T47D (cell line): ENCODE measurements around the gene MEF2C.
A peak's percentile ranks its signal among the peaks of the same experiment; 100 is the strongest.

Experiments used
- DNase-seq, 2 experiments: peaks; one replicate each; pipeline versions ENCODE4 v3.0.0 to v3.0.0-alpha.2; 2011 to 2012; ENCODE audit warnings: low read depth in 1 of 2, low spot score in 1 of 2
- JUND ChIP-seq: IDR thresholded peaks from 2 replicates; pipeline ENCODE4 v1.6.1; 2012; ENCODE audit warnings: low read depth
- in situ Hi-C: cut with HindIII; loops from 2 replicates; pipeline ENCODE4 v1.10.0; 2016; ENCODE audit warnings: low sequenced_read_pairs, low pct_unique_long_range_greater_than_20kb

Gene MEF2C

GRCh38 chr5:88899096-88899737 lies 16.2 kb upstream of the MEF2C start:
- no peak for DNase-seq
- no peak for TF ChIP-seq JUND
- in situ Hi-C loops: no loop called here

DNA sequence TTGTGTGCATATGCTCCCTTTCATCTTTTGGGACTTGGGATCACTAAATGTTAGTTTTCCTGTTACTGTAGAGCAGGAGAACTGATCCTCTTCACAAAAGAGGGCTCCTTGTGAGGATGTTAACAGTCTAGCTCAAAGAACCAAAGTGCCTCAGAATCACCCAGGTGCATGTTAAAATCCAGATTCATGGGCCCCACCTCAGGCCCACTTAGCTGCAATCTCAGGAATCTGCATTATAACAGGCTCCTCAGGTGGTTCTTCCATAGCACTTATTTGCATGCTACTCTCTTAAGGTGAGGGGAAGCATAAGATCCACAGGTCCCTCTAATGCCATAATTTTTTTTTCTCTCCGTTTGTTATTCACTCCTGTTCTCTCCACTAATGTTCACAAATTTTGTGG lies 14.8 kb upstream of the MEF2C start:
- no peak for TF ChIP-seq JUND
- DNase-seq: no peak
- in situ Hi-C loops: no loop called here

GRCh38 chr5:88895681-88896501 lies 12.9 kb upstream of the MEF2C start:
- no peak for DNase-seq
- in situ Hi-C loops: no loop called here
- TF ChIP-seq JUND: no peak

- DNase-seq: no peak
- no peak for TF ChIP-seq JUND
- in situ Hi-C loops: no loop called here
Measured at GRCh38 chr5:88892669-88893068, 9.7 kb upstream of the MEF2C start.

- no peak for DNase-seq
- no peak for TF ChIP-seq JUND
- in situ Hi-C loops: no loop called here
Measured at GRCh38 chr5:88890070-88890781, 7.2 kb upstream of the MEF2C start.

GRCh38 chr5:88889189-88890069 lies 6.4 kb upstream of the MEF2C start:
- TF ChIP-seq JUND: no peak
- in situ Hi-C loops: no loop called here
- peak in 1 of 2 experiments; percentile 63 for DNase-seq

- no peak for TF ChIP-seq JUND
- DNase-seq: no peak
- in situ Hi-C loops: no loop called here
Measured at GRCh38 chr5:88888848-88889188, 5.8 kb upstream of the MEF2C start.

GRCh38 chr5:88888291-88888690 lies 5.3 kb upstream of the MEF2C start:
- TF ChIP-seq JUND: no peak
- DNase-seq: no peak
- in situ Hi-C loops: no loop called here

DNA sequence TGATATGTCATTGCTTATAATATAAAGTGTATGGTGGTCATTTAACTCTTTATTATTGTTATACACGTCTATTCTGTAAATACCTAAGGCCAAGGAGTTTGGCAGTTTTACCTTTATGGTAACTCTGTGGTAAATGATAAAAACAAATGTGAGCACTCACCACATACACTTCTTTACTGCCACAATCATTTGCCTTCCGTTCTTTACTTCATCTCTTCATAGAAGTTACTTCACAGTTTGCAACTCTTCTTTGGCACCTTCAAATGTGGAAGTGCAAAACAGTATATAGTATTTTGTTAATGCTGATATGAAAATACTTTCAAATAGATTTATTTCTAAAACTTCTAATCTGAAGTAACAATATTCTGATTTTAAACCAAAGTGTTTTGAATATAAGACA lies 4.4 kb upstream of the MEF2C start:
- in situ Hi-C loops: no loop called here
- no peak for TF ChIP-seq JUND
- DNase-seq: no peak

DNA sequence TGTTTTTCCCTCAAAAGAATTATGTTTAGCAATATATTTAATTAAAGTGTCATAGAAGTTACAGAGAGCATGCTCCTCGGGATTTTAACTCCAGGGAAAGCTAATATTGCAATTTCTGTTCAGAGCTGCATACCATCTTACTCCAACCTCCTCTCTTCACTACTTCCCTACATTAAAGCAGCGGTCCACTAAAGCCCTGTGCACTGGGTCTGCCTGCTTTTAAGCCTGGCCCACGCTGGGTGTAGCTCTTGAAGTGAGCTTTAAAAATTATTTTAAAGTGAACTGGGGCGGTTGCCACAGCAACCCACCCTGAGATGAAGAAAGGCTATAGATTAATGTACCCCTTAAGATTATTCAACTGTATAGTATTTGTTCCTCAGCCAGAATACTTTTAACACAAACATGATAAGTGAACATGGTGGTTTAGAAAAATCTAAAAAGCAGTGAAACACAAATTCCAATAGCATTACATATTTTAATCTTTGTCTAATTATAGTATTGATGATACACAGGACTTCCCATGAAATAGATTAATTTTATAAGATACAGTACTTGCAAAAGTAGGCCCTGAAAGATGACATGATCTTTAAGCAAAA lies 3.9 kb upstream of the MEF2C start:
- DNase-seq: no peak
- in situ Hi-C loops: no loop called here
- TF ChIP-seq JUND: no peak

DNA sequence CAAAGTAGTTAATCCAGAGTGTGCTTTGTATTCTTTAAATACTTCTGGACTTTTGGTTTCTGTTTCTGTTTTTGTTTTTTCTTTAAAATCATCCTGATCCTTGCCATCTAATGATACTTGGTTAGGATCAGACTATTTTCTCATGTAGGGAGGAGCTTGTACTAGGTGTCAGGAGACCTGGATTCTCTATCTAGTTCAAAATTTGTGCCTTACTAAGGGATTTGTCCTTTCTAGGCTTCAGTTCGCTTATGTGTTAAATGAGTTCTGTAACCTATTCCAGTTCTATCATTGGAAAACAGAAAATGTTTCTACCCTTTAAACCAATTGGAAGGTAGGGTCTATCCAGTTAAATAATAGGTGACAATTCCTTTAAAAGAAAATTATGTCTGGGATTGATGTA lies 3.3 kb upstream of the MEF2C start:
- in situ Hi-C loops: no loop called here
- no peak for TF ChIP-seq JUND
- no peak for DNase-seq

DNA sequence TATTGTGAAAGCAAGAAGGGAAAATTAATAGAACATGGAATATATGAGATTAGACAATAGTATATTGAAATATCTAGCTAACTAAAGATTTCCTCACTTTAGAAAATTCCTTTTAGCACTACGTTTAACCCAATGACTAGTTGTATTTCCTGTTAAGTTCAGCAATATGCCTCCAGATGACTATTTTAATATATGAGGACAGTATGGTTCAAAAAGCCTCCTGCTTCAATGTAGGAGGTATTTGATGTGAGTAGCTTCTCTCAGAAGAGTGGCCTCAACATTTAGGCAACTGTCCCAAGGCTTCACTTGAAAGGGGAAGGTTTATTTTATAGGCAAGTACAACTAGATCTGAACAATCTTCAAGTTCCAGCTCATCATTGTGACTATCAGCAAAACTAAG lies 2.0 kb upstream of the MEF2C start:
- DNase-seq: no peak
- no peak for TF ChIP-seq JUND
- in situ Hi-C loops: no loop called here
